GM04504 (cell line): ENCODE measurements around the gene RHOH.

ENCODE experiments used
- DNase-seq: peaks from one replicate; pipeline ENCODE4 v3.0.0-alpha.2; 2012; ENCODE audit warnings: low read depth

Gene RHOH

DNA sequence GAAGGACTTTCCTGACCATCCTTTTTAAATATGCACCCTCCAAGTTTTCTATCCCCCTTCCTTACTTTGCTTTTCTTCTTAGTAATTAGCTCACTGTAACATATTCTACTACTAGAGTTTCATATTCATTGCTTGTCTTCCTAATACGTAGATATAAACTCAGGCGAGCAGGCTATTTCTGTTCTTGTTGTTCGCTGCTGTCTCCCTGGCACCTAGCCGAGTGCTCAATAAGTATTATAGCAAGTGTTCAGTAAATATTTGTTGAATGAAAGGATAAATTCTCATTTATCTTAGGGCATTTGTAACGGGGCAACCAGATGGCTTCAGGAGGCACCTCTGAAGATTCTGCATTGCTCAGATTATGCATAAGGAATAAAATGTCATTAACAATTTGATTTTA lies 6.8 kb upstream of the RHOH start:
- DNase-seq = no peak

DNA sequence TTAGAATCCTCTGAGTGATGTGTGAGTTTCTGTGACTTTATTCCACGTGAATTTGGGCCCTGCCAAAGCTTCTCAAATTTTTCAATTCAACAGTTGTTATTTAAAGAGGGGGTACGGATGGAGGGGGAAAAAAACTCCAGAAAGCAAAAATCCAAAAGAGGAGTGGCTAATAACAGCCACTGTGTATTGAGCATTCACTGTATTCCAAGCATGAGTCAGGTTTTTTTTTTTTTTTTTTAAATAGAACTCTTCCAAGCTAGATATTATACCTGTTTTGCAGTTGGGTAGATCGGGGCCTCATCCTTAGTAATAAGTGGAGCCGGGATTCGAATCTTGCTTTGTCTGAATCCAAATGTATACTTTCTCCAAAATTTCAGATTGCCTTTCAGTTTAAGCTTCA lies 6.4 kb upstream of the RHOH start:
- no peak for DNase-seq

DNA sequence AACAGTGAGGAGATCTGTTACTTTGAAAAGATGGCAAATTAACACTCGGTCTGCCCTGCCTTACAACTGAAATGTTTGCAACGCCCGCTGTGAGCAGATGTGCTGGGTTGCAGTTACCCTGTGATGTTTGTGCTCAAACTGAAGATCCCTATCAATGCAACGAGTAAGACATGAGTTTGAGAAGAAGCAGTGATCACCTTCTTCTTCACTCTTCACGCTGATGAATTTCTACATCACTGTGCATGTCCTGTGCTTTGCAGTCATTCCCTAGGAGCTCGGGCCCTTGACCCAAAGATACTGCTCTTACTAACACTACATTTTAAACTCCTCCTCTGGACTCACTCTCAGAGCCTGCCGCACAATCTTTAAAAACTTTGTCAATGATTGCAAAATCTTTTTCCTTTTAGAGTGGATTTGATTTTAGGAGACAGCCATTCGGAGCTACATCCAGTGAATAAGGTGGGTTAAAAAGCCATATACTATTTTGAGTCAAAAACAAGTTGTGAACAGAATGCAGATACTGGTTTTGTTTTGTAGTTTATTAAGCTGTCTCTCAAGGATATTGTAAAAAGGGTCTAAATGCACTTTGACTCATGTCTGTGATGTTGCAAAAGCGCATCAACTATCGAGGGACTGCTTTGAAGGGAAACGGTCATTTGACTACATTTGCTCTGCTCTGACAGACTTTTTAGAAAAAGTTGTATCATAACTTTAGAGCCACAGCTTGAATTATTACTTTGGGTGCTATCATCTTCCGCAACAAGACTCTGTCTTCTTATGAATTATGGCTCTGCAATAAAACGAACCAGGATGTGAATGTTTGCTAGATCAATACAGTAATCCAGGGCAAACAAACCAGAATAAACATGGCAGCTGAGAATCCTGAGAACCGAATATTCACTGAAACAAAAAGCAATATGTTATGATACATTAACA lies 5.7 kb upstream of the RHOH start:
- no peak for DNase-seq

DNA sequence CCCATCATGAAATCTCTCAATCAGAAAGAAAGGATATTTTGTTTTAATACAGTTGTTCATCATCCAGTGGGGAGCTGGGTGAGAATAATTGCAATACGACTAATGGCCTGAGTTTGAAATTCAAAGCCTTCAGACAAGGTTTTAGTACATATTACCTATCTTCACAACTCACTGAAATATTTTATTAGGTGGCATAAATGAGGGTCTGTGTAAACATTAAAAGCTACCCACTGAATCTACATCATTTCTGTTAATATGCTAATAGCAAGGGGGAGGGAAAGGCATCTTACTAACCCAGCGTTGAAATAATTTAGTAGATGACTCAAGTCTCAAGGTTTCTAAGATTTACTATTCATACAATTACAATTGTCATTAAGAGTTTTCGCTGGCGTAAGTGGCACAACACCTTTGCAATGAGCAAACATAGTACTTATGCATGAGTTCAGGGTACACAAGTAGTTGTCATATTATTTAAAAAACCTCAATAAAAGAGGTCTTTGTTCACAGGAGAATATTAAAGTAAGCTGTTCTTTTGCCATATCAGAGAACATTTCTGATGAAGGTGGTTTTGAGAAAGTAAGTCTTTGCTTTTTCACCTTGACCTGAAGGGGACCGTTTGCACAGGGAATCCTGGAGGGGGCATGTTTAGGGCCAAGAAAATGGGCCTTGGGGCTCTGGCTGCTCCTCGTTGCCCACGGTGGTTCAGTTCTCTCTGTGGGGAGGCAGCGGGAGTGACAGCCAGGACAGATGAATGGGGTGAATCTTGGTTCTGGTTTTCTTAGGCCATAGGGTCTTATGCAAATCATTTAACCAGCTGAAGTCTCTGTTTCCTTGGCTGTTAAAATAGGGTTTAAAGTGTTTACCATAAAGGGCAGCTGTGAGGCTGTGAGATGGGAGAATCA lies 4.5 kb upstream of the RHOH start:
- no peak for DNase-seq

DNA sequence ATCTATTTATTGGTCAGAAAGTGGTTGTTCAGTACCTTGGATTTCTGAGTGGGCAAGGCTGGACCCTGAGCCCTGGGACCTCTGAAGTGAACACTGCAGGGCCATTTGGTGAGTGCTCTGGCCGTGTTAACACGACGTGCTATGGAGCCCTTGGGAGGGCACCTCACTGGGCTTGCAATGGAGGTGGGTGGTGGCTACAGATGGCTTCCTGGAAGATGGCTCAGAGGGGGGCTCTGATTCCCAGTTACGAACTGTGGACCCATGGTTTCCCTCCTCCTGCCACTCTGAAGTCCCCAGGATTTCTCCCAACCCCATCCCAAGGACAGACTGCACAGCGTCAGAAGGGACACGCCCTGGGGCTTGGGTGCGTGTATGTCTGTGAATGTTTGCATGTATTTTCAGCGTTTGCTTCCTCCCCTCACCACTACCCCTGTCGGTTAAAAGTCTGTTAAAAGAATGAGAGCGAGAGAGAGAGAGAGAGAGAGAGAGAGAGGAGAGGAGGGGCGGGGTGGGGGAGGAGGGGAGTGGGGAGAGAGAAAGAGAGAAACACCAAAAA lies 3.7 kb upstream of the RHOH start:
- no peak for DNase-seq

DNA sequence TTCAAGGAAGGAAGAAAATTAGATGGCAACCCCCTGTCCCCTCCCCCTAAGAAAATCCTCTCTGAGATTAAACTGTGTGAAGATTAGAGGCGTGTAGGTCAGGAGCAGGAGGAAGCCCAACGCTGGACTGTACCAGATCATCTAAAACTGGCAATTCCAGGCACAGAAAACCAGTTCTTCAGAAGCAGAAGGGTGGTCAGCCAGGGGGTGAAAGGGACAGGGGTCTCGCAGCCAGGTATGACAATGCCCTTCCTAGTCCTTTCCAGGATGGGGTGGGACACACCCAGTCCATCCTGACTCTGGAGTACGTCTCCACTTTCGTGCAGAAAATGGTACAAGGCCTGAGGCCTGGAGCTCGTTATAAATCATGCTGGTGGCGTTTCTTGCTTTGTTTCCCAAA lies 3.3 kb upstream of the RHOH start:
- no peak for DNase-seq

DNA sequence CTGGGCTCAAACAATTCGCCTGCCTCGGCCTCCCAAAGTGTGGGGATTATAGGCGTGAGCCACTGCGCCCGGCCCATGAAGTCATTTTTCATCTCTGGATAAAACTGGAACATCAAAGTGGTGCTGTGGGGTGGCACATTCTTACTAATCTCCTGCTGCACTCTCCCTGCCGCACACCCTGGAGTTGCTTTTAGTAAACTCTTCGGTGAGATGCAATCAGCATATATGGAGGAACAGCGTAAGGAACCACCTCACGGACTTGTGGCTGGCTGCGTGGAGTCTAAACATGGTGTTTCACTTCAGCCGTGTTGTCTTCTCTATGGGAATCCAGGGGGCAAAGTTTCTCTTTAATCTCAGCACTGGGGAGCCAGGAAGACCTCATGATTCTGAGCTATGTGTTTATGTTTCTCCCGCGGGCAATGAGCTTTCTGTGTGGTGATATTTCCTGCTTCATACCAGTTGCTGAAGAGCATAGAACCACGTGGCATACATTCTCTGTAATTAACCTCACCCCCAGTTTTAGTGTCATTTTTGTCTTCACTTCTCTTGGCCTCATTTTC lies 2.1 kb upstream of the RHOH start:
- DNase-seq = no peak

DNA sequence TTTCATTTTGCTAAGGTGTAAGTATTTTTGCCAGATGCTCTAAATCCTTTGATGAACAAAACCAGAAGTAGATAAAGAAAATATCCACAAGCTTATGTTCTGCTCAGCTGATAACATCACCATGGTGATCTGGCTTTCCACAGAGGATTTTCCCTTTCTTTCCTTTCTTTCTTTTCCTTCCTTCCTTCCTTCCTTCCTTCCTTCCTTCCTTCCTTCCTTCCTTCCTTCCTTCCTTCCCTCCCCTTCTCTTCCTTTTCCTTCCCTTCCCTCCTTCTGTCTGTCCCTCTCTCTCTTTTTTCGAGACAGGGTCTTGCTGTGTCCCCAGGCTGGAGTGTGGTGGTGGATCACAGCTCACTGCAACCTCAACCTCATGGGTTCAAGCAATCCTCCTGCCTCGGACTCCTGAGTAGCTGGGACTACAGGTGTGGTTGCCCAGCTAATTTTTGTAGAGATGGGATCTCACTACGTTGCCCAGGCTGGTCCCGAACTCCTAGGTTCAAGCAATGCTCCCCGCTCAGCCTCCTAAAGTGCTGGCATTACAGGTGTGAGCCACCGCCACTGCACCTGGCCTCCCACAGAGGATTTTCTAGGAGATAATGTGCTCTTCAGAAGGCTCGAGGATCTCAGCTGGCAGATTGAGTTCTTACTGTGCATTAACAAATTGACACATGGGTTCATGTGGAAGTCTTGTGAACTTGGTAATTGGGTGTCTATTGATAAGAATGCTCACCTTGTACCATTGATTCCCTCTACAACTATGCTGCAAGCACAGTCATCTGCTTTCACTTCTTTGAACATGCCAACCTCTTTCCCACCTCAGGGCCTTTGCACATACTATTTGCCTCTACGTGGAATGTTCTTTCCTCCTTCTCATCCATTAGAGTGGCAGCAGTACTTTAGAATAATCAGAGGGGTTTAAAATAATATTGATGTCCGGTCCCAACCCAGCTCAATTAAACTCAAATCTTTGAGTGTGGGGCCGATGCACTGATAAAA lies 1.4 kb upstream of the RHOH start:
- no peak for DNase-seq

DNA sequence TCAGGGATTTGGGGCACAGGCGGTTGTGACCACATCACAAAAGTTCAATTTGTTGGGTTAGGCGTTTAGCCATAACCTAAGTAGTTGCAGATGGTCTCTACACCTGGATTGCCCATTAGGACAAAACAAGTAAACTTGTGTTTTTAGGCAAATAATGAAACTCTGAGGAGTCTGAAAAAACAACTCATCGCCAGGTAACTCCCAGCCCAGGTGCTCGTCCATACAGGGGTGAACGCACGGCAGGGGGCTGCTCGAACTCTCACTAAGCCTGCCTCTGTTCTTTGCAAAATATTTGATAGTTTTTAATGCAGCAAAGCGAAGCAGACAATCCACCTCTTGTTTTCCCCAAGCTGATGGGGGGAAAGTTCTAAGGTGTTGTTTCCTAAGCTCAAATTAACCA lies 559 bp upstream of the RHOH start:
- DNase-seq = no peak

DNA sequence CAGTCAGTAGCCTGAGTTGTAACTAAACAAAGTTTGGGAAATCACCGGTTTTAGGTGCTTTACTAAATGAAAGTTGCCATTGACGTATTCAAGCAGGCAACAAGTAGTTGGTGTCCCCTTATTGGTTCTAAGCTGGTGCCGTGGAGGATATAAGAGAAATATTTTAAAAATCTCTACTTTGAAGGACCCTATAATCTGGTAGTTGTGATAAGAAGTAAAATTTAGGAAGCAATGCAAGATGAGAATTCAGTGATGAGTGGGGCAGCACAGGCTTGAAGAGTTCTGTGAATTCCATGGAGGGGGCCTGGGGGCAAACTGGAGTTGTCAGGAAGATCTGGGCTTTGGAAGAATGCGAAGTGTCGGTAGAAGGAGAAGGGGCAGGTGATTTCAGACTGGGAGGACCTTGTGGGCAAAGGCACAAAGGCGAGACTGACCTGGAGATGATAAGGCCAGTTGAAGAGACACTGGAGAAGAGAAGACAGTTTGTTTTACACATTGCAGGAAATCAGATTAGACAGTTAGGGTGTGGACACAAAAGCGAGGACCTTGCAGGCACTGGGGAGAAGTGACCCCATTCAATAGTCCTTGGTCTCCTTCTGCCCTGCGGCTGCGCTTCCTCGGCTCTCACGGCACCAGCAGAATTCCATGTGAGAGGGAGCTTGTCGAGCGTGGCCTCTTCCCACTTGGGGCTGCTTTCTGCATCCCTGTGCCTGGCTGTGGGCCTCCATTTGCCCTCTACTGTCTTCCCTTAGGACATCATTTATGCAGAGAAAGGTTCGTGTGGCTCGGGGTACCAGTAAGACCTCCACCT lies 1.3 kb downstream of the RHOH start:
- no peak for DNase-seq

DNA sequence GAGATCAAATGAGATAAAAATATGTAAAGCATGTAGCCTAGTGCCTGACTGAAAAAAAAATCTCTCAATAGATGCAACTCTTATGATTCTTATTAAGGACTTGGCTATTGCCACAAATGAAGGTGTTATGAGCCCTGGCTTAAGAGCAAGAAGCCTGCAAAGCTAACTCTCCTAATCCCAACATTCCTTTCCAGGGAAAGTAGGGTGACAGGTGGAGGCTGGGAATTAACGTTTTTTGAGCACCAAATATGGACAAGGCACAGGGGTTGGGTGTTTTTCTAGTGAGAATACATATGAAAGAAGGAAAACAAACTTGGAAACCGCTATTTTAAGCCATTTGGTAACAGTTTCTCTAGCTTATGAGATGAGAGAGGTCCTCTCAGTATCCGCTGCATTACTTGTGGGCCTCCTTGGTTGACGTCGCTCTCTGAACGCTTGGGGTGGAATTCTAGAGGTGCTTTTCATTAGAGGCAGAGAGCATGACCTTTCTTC lies 2.4 kb downstream of the RHOH start:
- DNase-seq = no peak

DNA sequence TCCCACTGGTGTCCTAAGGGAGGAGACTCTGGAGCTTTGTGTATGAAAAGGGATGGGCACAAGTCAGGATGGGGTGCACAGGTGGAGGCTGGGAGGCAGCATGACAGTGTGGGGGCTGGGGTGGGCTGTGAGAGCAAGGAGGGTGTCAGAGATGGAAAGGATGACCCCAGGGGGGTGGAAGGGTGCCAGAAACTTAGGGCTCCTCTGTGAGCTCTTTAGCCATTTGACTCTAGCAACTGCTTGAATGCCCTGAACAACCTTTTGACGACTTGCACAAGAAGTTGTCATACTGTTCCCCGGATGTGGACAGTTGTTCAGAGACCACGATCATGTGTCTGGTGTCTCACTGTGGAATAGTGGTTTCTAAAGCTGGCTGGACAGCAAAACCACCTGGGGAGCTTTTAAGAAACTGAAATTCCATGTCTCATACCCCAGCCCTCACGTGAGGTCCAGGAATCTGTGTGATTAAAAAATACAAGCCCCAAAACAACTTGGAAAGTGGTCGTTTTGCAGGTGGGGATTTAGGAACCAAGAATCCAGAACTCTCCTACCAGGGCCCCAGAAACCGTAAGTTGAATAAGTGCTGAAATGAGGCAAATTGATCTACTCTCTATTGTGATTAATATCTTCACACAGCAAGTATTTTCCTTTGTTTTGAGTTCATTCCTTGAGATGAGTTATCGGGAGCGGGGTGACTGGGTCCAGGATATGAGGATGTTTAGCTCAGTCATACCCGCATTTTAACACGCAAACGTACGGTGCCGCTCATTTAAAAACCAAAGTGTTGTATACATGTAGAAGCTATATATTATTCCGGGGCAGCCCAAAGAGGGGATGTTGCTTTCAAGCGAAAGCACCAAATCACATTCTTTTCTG lies 3.4 kb downstream of the RHOH start:
- DNase-seq = no peak

DNA sequence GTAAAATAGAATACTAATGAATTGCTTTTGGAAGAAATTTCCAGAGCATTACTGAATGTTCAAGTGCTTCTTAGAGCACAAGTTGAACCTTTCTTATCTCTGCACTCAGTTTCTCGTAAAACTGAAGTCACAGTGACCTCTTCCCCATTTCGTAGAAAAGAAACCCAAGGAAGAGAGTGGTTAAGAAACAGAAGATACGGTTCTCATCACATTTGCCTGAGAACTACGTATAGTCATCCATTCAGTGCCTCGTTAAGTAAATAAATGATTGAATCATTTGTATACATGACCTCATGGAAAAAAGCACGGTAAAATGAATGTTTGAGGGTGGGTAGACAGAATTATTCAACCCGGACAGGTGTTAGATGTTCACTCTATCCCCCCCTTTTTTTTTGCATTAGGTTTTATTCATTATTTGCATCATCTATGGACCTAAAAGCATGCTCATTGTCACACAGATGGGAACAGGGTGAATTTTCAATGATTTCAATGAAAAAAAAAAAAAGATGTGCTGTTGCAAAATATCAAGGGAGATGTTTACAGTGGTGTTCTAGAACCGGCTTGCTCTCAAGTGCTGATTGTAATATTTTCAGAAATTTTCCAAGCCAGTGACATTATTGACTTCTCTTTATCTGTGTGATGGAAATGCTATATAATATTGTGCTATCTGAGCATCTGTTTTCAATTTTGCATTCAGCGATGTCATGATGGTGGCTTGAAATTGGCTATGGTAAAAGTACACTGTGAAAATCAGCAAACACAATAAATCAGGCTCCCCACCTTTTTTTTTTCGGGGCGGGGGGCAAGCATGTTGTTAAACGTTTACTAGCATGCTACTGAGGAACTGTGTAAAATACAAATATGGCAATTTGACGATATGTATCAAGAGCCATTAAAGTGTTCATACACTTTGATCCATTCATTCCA lies 4.3 kb downstream of the RHOH start:
- no peak for DNase-seq

DNA sequence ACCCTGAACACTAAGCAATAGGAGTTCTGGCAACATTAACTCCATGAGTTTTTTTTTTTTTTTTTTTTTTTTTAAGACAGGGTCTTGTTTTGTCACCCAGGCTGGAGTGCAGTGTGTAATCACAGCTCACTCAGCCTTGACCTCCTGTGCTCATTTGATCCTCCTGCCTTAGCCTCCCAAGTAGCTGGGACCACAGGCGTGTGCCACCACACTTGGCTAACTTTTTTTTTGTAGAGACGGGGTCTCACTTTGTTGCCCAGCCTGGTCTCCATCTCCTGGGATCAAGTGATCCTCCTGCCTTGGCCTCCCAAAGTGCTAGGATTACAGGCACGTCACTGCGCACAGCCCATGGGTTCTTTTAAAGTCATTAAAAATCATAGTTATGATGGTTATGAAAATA lies 5.1 kb downstream of the RHOH start:
- DNase-seq = no peak

DNA sequence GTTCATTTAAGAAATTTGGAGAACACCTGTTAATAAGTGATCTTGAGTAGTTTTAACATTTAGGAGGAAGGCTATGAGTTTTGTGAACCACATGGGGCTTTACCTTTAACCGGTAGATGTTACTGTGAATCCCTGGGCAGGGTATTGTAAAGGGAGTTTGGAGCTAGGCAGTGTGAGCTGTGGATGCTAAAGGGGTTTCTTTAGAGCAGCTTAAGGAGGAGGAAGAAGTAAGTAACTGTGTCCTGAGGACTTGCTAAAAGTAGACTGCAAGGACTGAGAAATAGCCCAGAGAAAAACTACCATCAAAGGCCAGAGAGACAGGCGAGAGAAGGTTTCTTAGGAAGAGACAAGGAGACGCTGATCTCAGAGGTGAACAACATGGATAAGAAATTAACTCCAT lies 5.6 kb downstream of the RHOH start:
- DNase-seq = no peak

DNA sequence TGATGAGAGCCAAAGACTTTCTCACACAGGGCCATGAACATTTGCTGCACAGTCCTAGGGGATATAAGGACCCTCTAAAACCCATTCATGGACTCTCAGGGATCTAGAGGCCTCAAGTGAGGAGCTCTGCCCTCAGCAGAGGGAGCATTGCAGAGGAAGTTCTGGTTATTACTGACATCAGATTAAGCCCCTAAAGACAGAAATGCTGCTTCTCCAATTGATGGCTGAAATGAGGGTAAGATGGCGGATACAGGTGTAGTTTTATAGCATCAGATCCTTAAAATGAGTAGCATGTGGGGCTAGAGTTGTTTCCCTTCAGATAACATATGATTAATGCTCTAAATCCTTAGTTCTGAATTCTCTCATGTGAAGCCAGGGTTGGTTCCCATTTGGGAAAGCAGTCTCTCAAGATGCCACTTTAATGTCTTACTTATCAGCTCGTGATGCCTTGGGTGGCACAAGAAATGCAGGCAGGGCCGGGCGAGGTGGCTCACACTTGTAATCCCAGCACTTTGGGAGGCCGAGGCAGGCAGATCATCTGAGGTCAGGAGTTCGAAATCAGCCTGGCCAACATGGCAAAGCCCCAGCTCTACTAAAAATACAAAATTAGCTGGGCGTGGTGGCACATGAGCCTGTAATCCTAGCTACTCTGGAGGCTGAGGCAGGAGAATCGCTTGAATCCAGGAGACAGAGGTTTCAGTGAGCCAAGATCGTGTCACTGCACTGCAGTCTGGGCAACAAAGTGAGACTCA lies 7.9 kb downstream of the RHOH start:
- no peak for DNase-seq
